Colonic mucosa (tissue), 4 donors: ENCODE measurements around the gene NKAIN1. TPM values are rescaled to one million over a fixed set of nuclear protein-coding genes. Genes with fewer than 3 reads are reported as not detected.

ENCODE experiments used
- DNase-seq: peaks from one replicate; pipeline ENCODE4 v3.0.0-alpha.2; 2020
- H3K27ac ChIP-seq: fragments of 200-600 bp; one replicate; pipeline ENCODE4 v1.8.0; 2021
- H3K27me3 ChIP-seq: fragments of 200-600 bp; one replicate; pipeline ENCODE4 v1.8.0; 2021
- H3K36me3 ChIP-seq: fragments of 200-600 bp; one replicate; pipeline ENCODE4 v1.8.0; 2021
- H3K4me1 ChIP-seq: fragments of 200-600 bp; one replicate; pipeline ENCODE4 v1.8.0; 2021; ENCODE audit warnings: mild to moderate bottlenecking
- H3K4me3 ChIP-seq: fragments of 200-600 bp; one replicate; pipeline ENCODE4 v1.8.0; 2021
- H3K9ac ChIP-seq, 2 donors: one replicate each; pipeline ENCODE4 v1.7.0; 2013; ENCODE audit warnings: control low read depth in 2 of 2, low read depth in 2 of 2, low read length in 2 of 2
- H3K9me3 ChIP-seq: fragments of 200-600 bp; one replicate; pipeline ENCODE4 v1.8.0; 2021
- intact Hi-C: fragments of 100-400 bp; cut with DNase I; formaldehyde crosslinking; loops from one replicate; pipeline ENCODE4 v1.14.1; 2022
- total RNA-seq, 2 donors: library from RNA; stranded (reverse); fragmentation: NEBNext Ultra II Directional in 1 of 2; extraction: Animal tissue kit (Norgen Biotek cat#: 25700) in 1 of 2; gene quantifications; one replicate each; pipeline ENCODE4 v1.2.1, GENCODE V29; 2021
- TF ChIP-seq, protein P1 (sequence below): fragments of 200-600 bp; IDR thresholded peaks from one replicate; pipeline ENCODE4 v1.8.0; 2022; ENCODE audit warnings: antibody characterized with exemption, mild to moderate bottlenecking
- donor health status: healthy.
- donor health status: DM: no; HTN: no; CAD: no.
- donor health status: DM: no; HTN: no; CAD: no.

The NKAIN1 gene
- total RNA-seq, 2 donors from 2014 or later, result 0.20 TPM; not detected in 1

DNA sequence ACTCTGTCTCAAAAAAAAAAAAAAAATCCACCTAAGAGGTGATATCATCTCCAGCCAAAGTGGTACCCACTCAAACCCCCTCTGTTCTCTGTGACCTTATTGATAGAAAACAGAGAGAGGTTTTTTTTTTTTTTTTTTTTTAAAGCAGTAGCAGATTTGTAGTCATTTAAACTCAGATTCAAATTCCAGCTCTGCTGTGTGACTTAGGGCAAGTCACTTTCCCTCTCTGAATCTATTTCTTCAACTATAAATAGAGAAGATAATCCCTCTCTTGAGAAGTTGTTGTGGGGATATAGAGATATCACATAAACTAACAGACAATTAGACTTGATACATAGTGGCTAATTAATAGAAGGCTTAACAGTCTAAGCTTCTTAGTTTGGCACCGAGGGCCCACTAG lies 48.4 kb downstream of the NKAIN1 start:
- Histone ChIP-seq H3K27me3 (no peaks in the 10 kb centered on the region), H3K36me3 (no peaks in the 10 kb centered on the region), H3K4me1 (no peaks in the 10 kb centered on the region), H3K9ac (no peak overlapping the region), H3K4me3 (no peak overlapping the region), H3K9me3 (no peaks in the 10 kb centered on the region), H3K27ac (no peak overlapping the region)
- TF ChIP-seq, protein P1, sequence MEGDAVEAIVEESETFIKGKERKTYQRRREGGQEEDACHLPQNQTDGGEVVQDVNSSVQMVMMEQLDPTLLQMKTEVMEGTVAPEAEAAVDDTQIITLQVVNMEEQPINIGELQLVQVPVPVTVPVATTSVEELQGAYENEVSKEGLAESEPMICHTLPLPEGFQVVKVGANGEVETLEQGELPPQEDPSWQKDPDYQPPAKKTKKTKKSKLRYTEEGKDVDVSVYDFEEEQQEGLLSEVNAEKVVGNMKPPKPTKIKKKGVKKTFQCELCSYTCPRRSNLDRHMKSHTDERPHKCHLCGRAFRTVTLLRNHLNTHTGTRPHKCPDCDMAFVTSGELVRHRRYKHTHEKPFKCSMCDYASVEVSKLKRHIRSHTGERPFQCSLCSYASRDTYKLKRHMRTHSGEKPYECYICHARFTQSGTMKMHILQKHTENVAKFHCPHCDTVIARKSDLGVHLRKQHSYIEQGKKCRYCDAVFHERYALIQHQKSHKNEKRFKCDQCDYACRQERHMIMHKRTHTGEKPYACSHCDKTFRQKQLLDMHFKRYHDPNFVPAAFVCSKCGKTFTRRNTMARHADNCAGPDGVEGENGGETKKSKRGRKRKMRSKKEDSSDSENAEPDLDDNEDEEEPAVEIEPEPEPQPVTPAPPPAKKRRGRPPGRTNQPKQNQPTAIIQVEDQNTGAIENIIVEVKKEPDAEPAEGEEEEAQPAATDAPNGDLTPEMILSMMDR, result no peak
- no peak for DNase-seq
- intact Hi-C loops, result no loop called here

GRCh38 chr1:31189696-31190674 lies 49.7 kb downstream of the NKAIN1 start:
- TF ChIP-seq, protein P1, result no peak
- Histone ChIP-seq H3K36me3 (no peaks in the 10 kb centered on the region), H3K27ac (no peak overlapping the region), H3K4me1 (no peaks in the 10 kb centered on the region), H3K4me3 (no peak overlapping the region), H3K27me3 (no peaks in the 10 kb centered on the region), H3K9ac (no peak overlapping the region), H3K9me3 (no peaks in the 10 kb centered on the region)
- intact Hi-C loops, result loop anchor here (10.0 kb wide), 1 partner anchor 355 kb away; no protein-coding TSS in a partner anchor
- DNase-seq, result no peak

GRCh38 chr1:31183927-31184554 lies 55.6 kb downstream of the NKAIN1 start:
- intact Hi-C loops, result loop anchor here (2.0 to 10.0 kb wide), 3 partner anchors 151 to 361 kb away; no protein-coding TSS in a partner anchor
- H3K9ac ChIP-seq, result no peak overlapping the region
- H3K9me3 ChIP-seq, result no peaks in the 10 kb centered on the region
- no peaks in the 10 kb centered on the region for H3K4me1 ChIP-seq
- peak; percentile 49 for DNase-seq
- H3K36me3 ChIP-seq, result no peaks in the 10 kb centered on the region
- TF ChIP-seq, protein P1, result peak; percentile 72
- no peak overlapping the region for H3K4me3 ChIP-seq
- H3K27me3 ChIP-seq, result no peaks in the 10 kb centered on the region
- H3K27ac ChIP-seq, result no peak overlapping the region

GRCh38 chr1:31183126-31183525 lies 56.6 kb downstream of the NKAIN1 start:
- TF ChIP-seq, protein P1, result no peak
- no peaks in the 10 kb centered on the region for H3K4me1 ChIP-seq
- no peak for DNase-seq
- H3K36me3 ChIP-seq, result no peaks in the 10 kb centered on the region
- H3K9ac ChIP-seq, result no peak overlapping the region
- intact Hi-C loops, result loop anchor here (5.0 to 10.0 kb wide), 2 partner anchors 239 to 362 kb away; no protein-coding TSS in a partner anchor
- H3K9me3 ChIP-seq, result no peaks in the 10 kb centered on the region
- no peak overlapping the region for H3K27ac ChIP-seq
- H3K27me3 ChIP-seq, result no peaks in the 10 kb centered on the region
- H3K4me3 ChIP-seq, result no peak overlapping the region

- intact Hi-C loops, result loop anchor here (5.0 to 10.0 kb wide), 2 partner anchors 240 to 362 kb away; no protein-coding TSS in a partner anchor
- no peaks in the 10 kb centered on the region for H3K27me3 ChIP-seq
- no peaks in the 10 kb centered on the region for H3K9me3 ChIP-seq
- TF ChIP-seq, protein P1, result no peak
- DNase-seq, result peak; percentile 67
- H3K27ac ChIP-seq, result no peak overlapping the region
- no peaks in the 10 kb centered on the region for H3K36me3 ChIP-seq
- H3K9ac ChIP-seq, result no peak overlapping the region
- no peaks in the 10 kb centered on the region for H3K4me1 ChIP-seq
- H3K4me3 ChIP-seq, result no peak overlapping the region
These were observed 57.3 kb downstream of the NKAIN1 start for GRCh38 chr1:31182352-31182751.
